GM12878 (cell line): ENCODE results near the gene STK26. TPM values are rescaled to one million over a fixed set of nuclear protein-coding genes. Genes with fewer than 3 reads are reported as not detected.

Experiments
- CHD1 ChIP-seq: IDR thresholded peaks from 2 replicates; pipeline ENCODE4 v1.6.1; 2012; ENCODE audit warnings: low read depth, low read length, improper control_type of control experiment
- CHD2 ChIP-seq: IDR thresholded peaks from 2 replicates; pipeline ENCODE4 v1.6.1; 2011; ENCODE audit warnings: low read depth, low read length, improper control_type of control experiment, borderline replicate concordance
- CHD4 ChIP-seq: fragments of 200-600 bp; sonication (generic); IDR thresholded peaks from 2 replicates; pipeline ENCODE4 v1.6.1; 2016; ENCODE audit warnings: mild to moderate bottlenecking
- EGR1 ChIP-seq, 2 experiments: IDR thresholded peaks; 1 replicate in 1 of 2; 2 replicates in 1 of 2; pipeline ENCODE4 v1.6.1; 2011 to 2012; ENCODE audit warnings: low read depth in 2 of 2, low read length in 2 of 2, borderline replicate concordance in 1 of 2, mild to moderate bottlenecking in 1 of 2, moderate library complexity in 1 of 2
- GABPA ChIP-seq: IDR thresholded peaks from 2 replicates; pipeline ENCODE4 v1.6.1; 2014; ENCODE audit warnings: antibody characterized with exemption, low read depth, mild to moderate bottlenecking, inconsistent platforms
- KLF5 ChIP-seq: fragments of 450-650 bp; IDR thresholded peaks from 2 replicates; pipeline ENCODE4 v1.6.1; 2014; ENCODE audit warnings: mild to moderate bottlenecking; ENCODE audit not compliant: partially characterized antibody
- LARP7 ChIP-seq: fragments of 450-650 bp; IDR thresholded peaks from 2 replicates; pipeline ENCODE4 v1.6.1; 2017; ENCODE audit warnings: mild to moderate bottlenecking
- MTA3 ChIP-seq: IDR thresholded peaks from 2 replicates; pipeline ENCODE4 v1.6.1; 2012; ENCODE audit warnings: low read length, inconsistent platforms, borderline replicate concordance
- NFIC ChIP-seq: IDR thresholded peaks from 2 replicates; pipeline ENCODE4 v1.6.1; 2012; ENCODE audit warnings: low read depth, mild to moderate bottlenecking, inconsistent platforms, low read length, moderate library complexity
- RCOR1 ChIP-seq: conservative IDR thresholded peaks from 2 replicates; pipeline ENCODE4 v1.6.1; 2012; ENCODE audit warnings: low read depth, low read length, improper control_type of control experiment
- RELB ChIP-seq: fragments of 450-650 bp; IDR thresholded peaks from 2 replicates; pipeline ENCODE4 v1.6.1; 2017; ENCODE audit warnings: low read depth, mild to moderate bottlenecking, moderate library complexity
- SIN3A ChIP-seq: IDR thresholded peaks from 2 replicates; pipeline ENCODE4 v1.6.1; 2012; ENCODE audit warnings: low read depth, low read length, improper control_type of control experiment
- SIX5 ChIP-seq: IDR thresholded peaks from 2 replicates; pipeline ENCODE4 v1.6.1; 2011; ENCODE audit warnings: mild to moderate bottlenecking, low read depth, low read length, moderate library complexity; ENCODE audit not compliant: severe bottlenecking
- SPI1 ChIP-seq: IDR thresholded peaks from 2 replicates; pipeline ENCODE4 v1.6.1; 2011; ENCODE audit warnings: low read depth, mild to moderate bottlenecking, low read length, moderate library complexity, borderline replicate concordance; ENCODE audit not compliant: insufficient read depth
- TAF1 ChIP-seq: IDR thresholded peaks from 2 replicates; pipeline ENCODE4 v1.6.1; 2011; ENCODE audit warnings: mild to moderate bottlenecking, low read depth, low read length, borderline replicate concordance
- TCF12 ChIP-seq: IDR thresholded peaks from 2 replicates; pipeline ENCODE4 v1.6.1; 2011; ENCODE audit warnings: low read depth, mild to moderate bottlenecking, low read length
- YY1 ChIP-seq: IDR thresholded peaks from 2 replicates; pipeline ENCODE4 v1.6.1; 2011; ENCODE audit warnings: low read depth, mild to moderate bottlenecking, low read length
- polyA plus RNA-seq, 11 experiments: library from polyadenylated mRNA; depleted of rRNA in 4 of 11; unstranded in 6 of 11; stranded (reverse) in 5 of 11; fragments of >200 nt; fragmentation: Nextera tagmentation in 4 of 11; fragmentation: Illumina TruSeq in 1 of 11; extraction: Ambion mirVana in 4 of 11; extraction: Trizol in 1 of 11; gene quantifications; 1 replicate in 1 of 11; 2 replicates in 10 of 11; pipeline versions ENCODE4 v1.2.1 to v1.2.3, GENCODE V29; 2011 to 2016; ENCODE audit warnings: inconsistent platforms in 2 of 11, missing spikeins in 2 of 11, low read depth in 1 of 11
- total RNA-seq, 4 experiments: library from RNA; depleted of rRNA in 3 of 4; stranded (reverse); fragments of >200 nt in 3 of 4; fragmentation: Illumina TruSeq in 1 of 4; extraction: Trizol in 1 of 4; gene quantifications; 2 replicates each; pipeline versions ENCODE4 v1.2.1 to v1.2.3, GENCODE V29; 2013 to 2021
- TF ChIP-seq, protein P1 (sequence below): fragments of 450-650 bp; IDR thresholded peaks from 2 replicates; pipeline ENCODE4 v1.6.1; 2017; ENCODE audit warnings: antibody characterized with exemption, mild to moderate bottlenecking, moderate library complexity
- TF ChIP-seq, protein P2 (sequence below): fragments of 150-350 bp; IDR thresholded peaks from 2 replicates; pipeline ENCODE4 v1.6.1; 2016; ENCODE audit warnings: low read depth, low read length
- TF ChIP-seq, protein P3 (sequence below): IDR thresholded peaks from 2 replicates; pipeline ENCODE4 v1.6.1; 2012; ENCODE audit warnings: low read length, inconsistent platforms
- TF ChIP-seq, protein P4 (sequence below): fragments of 450-650 bp; IDR thresholded peaks from 2 replicates; pipeline ENCODE4 v1.6.1; 2016; ENCODE audit warnings: mild to moderate bottlenecking

The STK26 gene
- total and polyA plus RNA-seq, 10 of the 15 experiments (the other 5 are each of a cell fraction or from before 2014, with no cell fraction given), result 30.4 to 78.6 (median 58.8) TPM

GRCh38 chrX:131987252-131987651 lies 35.9 kb upstream of the STK26 start (continued):
- TF ChIP-seq EGR1 (IDR thresholded peaks at IDR 0.05; ENCODE audit: borderline replicate concordance in 1 of 2, low read depth in 2 of 2, low read length in 2 of 2), result no peak
- TF ChIP-seq SIX5, result no peak
- TF ChIP-seq TAF1, result no peak
- no peak for TF ChIP-seq LARP7
- TF ChIP-seq, protein P1, sequence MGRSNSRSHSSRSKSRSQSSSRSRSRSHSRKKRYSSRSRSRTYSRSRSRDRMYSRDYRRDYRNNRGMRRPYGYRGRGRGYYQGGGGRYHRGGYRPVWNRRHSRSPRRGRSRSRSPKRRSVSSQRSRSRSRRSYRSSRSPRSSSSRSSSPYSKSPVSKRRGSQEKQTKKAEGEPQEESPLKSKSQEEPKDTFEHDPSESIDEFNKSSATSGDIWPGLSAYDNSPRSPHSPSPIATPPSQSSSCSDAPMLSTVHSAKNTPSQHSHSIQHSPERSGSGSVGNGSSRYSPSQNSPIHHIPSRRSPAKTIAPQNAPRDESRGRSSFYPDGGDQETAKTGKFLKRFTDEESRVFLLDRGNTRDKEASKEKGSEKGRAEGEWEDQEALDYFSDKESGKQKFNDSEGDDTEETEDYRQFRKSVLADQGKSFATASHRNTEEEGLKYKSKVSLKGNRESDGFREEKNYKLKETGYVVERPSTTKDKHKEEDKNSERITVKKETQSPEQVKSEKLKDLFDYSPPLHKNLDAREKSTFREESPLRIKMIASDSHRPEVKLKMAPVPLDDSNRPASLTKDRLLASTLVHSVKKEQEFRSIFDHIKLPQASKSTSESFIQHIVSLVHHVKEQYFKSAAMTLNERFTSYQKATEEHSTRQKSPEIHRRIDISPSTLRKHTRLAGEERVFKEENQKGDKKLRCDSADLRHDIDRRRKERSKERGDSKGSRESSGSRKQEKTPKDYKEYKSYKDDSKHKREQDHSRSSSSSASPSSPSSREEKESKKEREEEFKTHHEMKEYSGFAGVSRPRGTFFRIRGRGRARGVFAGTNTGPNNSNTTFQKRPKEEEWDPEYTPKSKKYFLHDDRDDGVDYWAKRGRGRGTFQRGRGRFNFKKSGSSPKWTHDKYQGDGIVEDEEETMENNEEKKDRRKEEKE, result no peak
- TF ChIP-seq TCF12, result no peak
- TF ChIP-seq SIN3A, result no peak
- TF ChIP-seq, protein P2, sequence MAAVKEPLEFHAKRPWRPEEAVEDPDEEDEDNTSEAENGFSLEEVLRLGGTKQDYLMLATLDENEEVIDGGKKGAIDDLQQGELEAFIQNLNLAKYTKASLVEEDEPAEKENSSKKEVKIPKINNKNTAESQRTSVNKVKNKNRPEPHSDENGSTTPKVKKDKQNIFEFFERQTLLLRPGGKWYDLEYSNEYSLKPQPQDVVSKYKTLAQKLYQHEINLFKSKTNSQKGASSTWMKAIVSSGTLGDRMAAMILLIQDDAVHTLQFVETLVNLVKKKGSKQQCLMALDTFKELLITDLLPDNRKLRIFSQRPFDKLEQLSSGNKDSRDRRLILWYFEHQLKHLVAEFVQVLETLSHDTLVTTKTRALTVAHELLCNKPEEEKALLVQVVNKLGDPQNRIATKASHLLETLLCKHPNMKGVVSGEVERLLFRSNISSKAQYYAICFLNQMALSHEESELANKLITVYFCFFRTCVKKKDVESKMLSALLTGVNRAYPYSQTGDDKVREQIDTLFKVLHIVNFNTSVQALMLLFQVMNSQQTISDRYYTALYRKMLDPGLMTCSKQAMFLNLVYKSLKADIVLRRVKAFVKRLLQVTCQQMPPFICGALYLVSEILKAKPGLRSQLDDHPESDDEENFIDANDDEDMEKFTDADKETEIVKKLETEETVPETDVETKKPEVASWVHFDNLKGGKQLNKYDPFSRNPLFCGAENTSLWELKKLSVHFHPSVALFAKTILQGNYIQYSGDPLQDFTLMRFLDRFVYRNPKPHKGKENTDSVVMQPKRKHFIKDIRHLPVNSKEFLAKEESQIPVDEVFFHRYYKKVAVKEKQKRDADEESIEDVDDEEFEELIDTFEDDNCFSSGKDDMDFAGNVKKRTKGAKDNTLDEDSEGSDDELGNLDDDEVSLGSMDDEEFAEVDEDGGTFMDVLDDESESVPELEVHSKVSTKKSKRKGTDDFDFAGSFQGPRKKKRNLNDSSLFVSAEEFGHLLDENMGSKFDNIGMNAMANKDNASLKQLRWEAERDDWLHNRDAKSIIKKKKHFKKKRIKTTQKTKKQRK, result no peak
- no peak for TF ChIP-seq CHD1
- no peak for TF ChIP-seq KLF5
- TF ChIP-seq CHD2, result peak; percentile 61; the same call in 1 of the 2 replicates
- TF ChIP-seq NFIC, result peak; percentile 80; the same call in 1 of the 2 replicates
- TF ChIP-seq, protein P3, sequence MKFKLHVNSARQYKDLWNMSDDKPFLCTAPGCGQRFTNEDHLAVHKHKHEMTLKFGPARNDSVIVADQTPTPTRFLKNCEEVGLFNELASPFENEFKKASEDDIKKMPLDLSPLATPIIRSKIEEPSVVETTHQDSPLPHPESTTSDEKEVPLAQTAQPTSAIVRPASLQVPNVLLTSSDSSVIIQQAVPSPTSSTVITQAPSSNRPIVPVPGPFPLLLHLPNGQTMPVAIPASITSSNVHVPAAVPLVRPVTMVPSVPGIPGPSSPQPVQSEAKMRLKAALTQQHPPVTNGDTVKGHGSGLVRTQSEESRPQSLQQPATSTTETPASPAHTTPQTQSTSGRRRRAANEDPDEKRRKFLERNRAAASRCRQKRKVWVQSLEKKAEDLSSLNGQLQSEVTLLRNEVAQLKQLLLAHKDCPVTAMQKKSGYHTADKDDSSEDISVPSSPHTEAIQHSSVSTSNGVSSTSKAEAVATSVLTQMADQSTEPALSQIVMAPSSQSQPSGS, result peak; percentile 77
- no peak for TF ChIP-seq MTA3
- peak; percentile 63; the same call in 1 of the 2 replicates for TF ChIP-seq RELB
- no peak for TF ChIP-seq CHD4
- no peak for TF ChIP-seq RCOR1
- TF ChIP-seq GABPA, result peak; percentile 39; the same call in 1 of the 2 replicates
- TF ChIP-seq YY1, result no peak
- TF ChIP-seq, protein P4, sequence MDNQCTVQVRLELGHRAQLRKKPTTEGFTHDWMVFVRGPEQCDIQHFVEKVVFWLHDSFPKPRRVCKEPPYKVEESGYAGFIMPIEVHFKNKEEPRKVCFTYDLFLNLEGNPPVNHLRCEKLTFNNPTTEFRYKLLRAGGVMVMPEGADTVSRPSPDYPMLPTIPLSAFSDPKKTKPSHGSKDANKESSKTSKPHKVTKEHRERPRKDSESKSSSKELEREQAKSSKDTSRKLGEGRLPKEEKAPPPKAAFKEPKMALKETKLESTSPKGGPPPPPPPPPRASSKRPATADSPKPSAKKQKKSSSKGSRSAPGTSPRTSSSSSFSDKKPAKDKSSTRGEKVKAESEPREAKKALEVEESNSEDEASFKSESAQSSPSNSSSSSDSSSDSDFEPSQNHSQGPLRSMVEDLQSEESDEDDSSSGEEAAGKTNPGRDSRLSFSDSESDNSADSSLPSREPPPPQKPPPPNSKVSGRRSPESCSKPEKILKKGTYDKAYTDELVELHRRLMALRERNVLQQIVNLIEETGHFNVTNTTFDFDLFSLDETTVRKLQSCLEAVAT, result peak; percentile 35; the same call in 1 of the 2 replicates
- TF ChIP-seq SPI1, result peak; percentile 99
